ENCODE measurements around the gene RABGAP1L.

The RABGAP1L gene

DNA sequence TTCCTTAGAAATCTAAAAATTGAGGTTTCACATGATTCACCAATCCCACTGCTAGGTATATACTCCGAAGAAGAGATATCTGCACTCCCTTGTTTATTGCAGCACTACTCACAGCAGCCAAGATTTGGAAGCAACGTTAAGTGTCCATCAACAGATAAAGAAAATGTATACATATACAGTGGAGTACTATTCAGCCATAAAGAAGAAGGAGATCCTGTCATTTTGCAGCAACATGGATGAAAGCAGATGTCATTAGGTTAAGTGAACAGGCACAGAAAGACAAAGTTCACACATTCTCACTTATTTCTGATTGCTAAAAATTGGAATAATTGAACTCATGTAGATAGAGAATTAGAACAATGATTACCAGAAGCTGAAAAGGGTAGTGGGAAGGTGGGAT, 56.4 kb downstream of the RABGAP1L start:
- Histone ChIP-seq H4K20me1 (ENCODE audit: insufficient read depth) (peaks cover 16% of the 10 kb centered on the region; the same call in 1 of the 2 replicates), H3K4me2 (no peak overlapping the region), H3K27ac (no peak overlapping the region), H3K27me3 (ENCODE audit: insufficient read depth, low read depth) (no peaks in the 10 kb centered on the region), H3K4me1 (ENCODE audit: low read depth, poor library complexity, severe bottlenecking) (peaks cover 39% of the 10 kb centered on the region), H3K9ac (no peak overlapping the region), H2AFZ (ENCODE audit: low read depth) (no peak overlapping the region), H3K79me2 (ENCODE audit: insufficient read depth, low read depth) (peaks cover 59% of the 10 kb centered on the region), H3K4me3 (IDR thresholded peaks at IDR 0.05; ENCODE audit: insufficient read depth, low read depth, low read length) (no peak overlapping the region), H3K36me3 (ENCODE audit: insufficient read depth) (no peaks in the 10 kb centered on the region)
- TF ChIP-seq, protein P1, sequence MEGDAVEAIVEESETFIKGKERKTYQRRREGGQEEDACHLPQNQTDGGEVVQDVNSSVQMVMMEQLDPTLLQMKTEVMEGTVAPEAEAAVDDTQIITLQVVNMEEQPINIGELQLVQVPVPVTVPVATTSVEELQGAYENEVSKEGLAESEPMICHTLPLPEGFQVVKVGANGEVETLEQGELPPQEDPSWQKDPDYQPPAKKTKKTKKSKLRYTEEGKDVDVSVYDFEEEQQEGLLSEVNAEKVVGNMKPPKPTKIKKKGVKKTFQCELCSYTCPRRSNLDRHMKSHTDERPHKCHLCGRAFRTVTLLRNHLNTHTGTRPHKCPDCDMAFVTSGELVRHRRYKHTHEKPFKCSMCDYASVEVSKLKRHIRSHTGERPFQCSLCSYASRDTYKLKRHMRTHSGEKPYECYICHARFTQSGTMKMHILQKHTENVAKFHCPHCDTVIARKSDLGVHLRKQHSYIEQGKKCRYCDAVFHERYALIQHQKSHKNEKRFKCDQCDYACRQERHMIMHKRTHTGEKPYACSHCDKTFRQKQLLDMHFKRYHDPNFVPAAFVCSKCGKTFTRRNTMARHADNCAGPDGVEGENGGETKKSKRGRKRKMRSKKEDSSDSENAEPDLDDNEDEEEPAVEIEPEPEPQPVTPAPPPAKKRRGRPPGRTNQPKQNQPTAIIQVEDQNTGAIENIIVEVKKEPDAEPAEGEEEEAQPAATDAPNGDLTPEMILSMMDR (conservative IDR thresholded peaks at IDR 0.05; ENCODE audit: low read depth, low read length) = no peak

DNA sequence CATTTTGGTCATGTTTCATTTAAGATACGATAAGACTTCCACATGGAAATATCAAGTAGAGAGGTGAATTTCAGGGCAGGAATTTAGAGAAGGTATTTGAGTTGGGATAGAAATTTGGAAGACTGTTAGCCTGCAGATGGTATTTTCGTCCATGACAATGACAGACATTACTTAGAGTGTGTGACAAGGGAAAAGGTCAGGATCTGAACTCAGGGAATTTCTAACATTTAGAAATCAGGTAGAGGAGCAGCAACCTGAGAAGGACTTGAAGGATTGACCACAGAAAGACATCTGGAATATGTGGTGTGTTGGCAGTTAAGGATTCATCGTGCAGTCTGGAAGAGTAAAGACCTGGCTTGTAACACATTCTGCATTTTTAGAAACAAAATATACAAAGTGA, 57.9 kb downstream of the RABGAP1L start:
- no peaks in the 10 kb centered on the region for H3K27me3 ChIP-seq (ENCODE audit: insufficient read depth, low read depth)
- peaks cover 9% of the 10 kb centered on the region; the same call in 1 of the 2 replicates for H3K36me3 ChIP-seq (ENCODE audit: insufficient read depth)
- H3K4me1 ChIP-seq (ENCODE audit: low read depth, poor library complexity, severe bottlenecking) = peaks cover 39% of the 10 kb centered on the region
- TF ChIP-seq, protein P1 (conservative IDR thresholded peaks at IDR 0.05; ENCODE audit: low read depth, low read length) = no peak
- H4K20me1 ChIP-seq (ENCODE audit: insufficient read depth) = peaks cover 16% of the 10 kb centered on the region; the same call in 1 of the 2 replicates
- no peak overlapping the region for H3K4me3 ChIP-seq (IDR thresholded peaks at IDR 0.05; ENCODE audit: insufficient read depth, low read depth, low read length)
- H3K79me2 ChIP-seq (ENCODE audit: insufficient read depth, low read depth) = peaks cover 44% of the 10 kb centered on the region
- H2AFZ ChIP-seq (ENCODE audit: low read depth) = no peak overlapping the region
- H3K9ac ChIP-seq = no peak overlapping the region
- H3K27ac ChIP-seq = no peak overlapping the region
- no peak overlapping the region for H3K4me2 ChIP-seq

DNA sequence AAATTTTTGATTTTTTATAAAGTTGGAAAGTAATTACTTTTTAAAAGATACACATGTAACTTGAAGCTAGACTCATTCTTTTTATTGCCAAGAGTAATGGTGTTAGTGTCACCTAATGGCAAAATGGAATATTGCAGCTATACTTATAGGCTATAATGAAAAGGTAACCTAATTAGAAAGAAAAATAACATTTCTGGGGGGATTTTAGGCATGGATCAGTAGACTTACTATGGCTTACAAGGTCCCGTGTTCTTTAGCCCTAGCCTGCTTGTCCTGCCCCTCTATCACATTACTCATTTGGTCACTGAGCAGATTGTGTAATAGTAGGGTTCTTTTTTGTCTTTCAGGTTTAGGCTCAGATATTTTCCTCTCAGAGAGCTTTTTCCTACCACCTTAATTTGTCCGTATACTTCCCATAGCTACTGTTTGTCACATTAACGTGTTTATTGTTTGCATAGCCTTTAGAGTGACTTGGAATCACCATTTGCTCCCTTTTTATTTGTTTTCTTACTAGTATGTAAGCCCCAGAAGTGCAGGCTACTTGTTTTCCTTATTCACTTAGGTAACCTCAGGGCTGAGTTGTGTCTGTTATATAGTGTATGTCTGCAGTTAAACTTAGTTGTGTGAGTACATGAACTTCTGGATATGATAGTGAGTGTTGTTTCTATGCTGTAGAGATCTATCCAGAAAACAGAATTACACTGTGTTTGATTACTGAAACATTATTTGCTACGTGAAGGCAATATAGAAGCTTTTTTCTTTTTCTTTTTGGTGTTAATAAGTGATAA, 58.7 kb downstream of the RABGAP1L start:
- no peak overlapping the region; the same call in 1 of the 2 replicates for H3K4me2 ChIP-seq

DNA sequence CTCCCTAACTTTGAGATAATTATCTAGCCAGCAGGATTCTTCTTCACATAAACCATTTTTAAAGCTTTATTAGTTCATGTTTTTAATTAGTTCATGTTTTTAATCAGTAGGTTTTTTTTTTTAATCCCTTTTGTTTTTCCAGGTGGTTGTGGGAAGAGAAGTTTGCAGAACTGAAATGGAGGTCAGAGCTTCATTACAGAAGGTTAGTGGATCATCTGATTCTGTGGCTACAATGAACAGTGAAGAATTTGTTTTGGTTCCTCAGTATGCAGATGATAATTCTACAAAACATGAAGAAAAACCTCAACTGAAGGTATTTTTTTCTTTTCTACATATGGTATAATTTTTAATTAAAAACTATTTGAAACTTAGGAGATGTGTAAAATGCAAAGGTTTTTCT, 59.7 kb downstream of the RABGAP1L start:
- TF ChIP-seq, protein P1 (conservative IDR thresholded peaks at IDR 0.05; ENCODE audit: low read depth, low read length) = no peak
- H3K4me1 ChIP-seq (ENCODE audit: low read depth, poor library complexity, severe bottlenecking) = peaks cover 39% of the 10 kb centered on the region
- no peak overlapping the region for H3K4me3 ChIP-seq (IDR thresholded peaks at IDR 0.05; ENCODE audit: insufficient read depth, low read depth, low read length)
- peaks cover 39% of the 10 kb centered on the region; the same call in 1 of the 2 replicates for H3K79me2 ChIP-seq (ENCODE audit: insufficient read depth, low read depth)
- no peak overlapping the region for H3K4me2 ChIP-seq
- no peak overlapping the region for H3K9ac ChIP-seq
- peaks cover 16% of the 10 kb centered on the region; the same call in 1 of the 2 replicates for H4K20me1 ChIP-seq (ENCODE audit: insufficient read depth)
- no peak overlapping the region for H2AFZ ChIP-seq (ENCODE audit: low read depth)
- no peaks in the 10 kb centered on the region for H3K27me3 ChIP-seq (ENCODE audit: insufficient read depth, low read depth)
- H3K27ac ChIP-seq = no peak overlapping the region
- peaks cover 10% of the 10 kb centered on the region; the same call in 1 of the 2 replicates for H3K36me3 ChIP-seq (ENCODE audit: insufficient read depth)

More for the DNA sequence above, 58.7 kb downstream of the RABGAP1L start:
- Histone ChIP-seq H3K36me3 (ENCODE audit: insufficient read depth) (peaks cover 10% of the 10 kb centered on the region; the same call in 1 of the 2 replicates), H3K4me3 (IDR thresholded peaks at IDR 0.05; ENCODE audit: insufficient read depth, low read depth, low read length) (no peak overlapping the region), H3K4me1 (ENCODE audit: low read depth, poor library complexity, severe bottlenecking) (peaks cover 39% of the 10 kb centered on the region), H4K20me1 (ENCODE audit: insufficient read depth) (peaks cover 16% of the 10 kb centered on the region; the same call in 1 of the 2 replicates), H3K9ac (no peak overlapping the region), H3K27me3 (ENCODE audit: insufficient read depth, low read depth) (no peaks in the 10 kb centered on the region), H2AFZ (ENCODE audit: low read depth) (no peak overlapping the region), H3K27ac (no peak overlapping the region), H3K79me2 (ENCODE audit: insufficient read depth, low read depth) (peaks cover 39% of the 10 kb centered on the region; the same call in 1 of the 2 replicates)
- TF ChIP-seq, protein P1 (conservative IDR thresholded peaks at IDR 0.05; ENCODE audit: low read depth, low read length) = peak; percentile 94
